HG02943 (cell line): ENCODE measurements around the gene DCDC2B.
"Not testable (repeated sequence)": the region's sequence is repeated elsewhere in the genome, so short reads cannot be mapped to it uniquely, and the experiment has no call there.

Source experiments
- ATAC-seq: cut with Tn5 transposase; IDR thresholded peaks from one replicate; pipeline ENCODE4 v1.9.1; 2021; ENCODE audit warnings: mild to moderate bottlenecking, low read depth, moderate library complexity; ENCODE audit not compliant: unreplicated experiment

The DCDC2B gene

GRCh38 chr1:32208891-32209328, at the start of gene DCDC2B:
DCDC2B (plus strand) TSS chr1:32209089; CDS start chr1:32209094, 5 bp downstream.
- no peak for ATAC-seq

GRCh38 chr1:32159189-32159588, 49.7 kb upstream of the DCDC2B start:
- ATAC-seq = no peak

GRCh38 chr1:32163405-32163804, 45.5 kb upstream of the DCDC2B start:
- no peak for ATAC-seq

GRCh38 chr1:32165633-32166032, 43.3 kb upstream of the DCDC2B start:
- not testable (repeated sequence) for ATAC-seq

GRCh38 chr1:32170991-32171390, 37.9 kb upstream of the DCDC2B start:
- ATAC-seq = no peak

GRCh38 chr1:32172621-32173245, 36.2 kb upstream of the DCDC2B start:
- no peak for ATAC-seq

- no peak for ATAC-seq
Measured at GRCh38 chr1:32178380-32179192, 30.3 kb upstream of the DCDC2B start.

GRCh38 chr1:32179193-32179442, 29.8 kb upstream of the DCDC2B start:
- no peak for ATAC-seq

GRCh38 chr1:32179443-32180185, 29.3 kb upstream of the DCDC2B start, which contains the start of gene TXLNA:
TXLNA (plus strand) TSS chr1:32179675; CDS start chr1:32180346, 671 bp downstream.
- ATAC-seq = peak; percentile 75

- no peak for ATAC-seq
Measured at GRCh38 chr1:32180186-32181060, 28.5 kb upstream of the DCDC2B start.

- ATAC-seq = no peak
Measured at GRCh38 chr1:32181065-32181464, 27.8 kb upstream of the DCDC2B start.

- no peak for ATAC-seq
Measured at GRCh38 chr1:32181563-32181962, 27.3 kb upstream of the DCDC2B start.

GRCh38 chr1:32182060-32182459, 26.8 kb upstream of the DCDC2B start:
- no peak for ATAC-seq

GRCh38 chr1:32184650-32185049, 24.2 kb upstream of the DCDC2B start:
- no peak for ATAC-seq

GRCh38 chr1:32186077-32186476, 22.8 kb upstream of the DCDC2B start:
- no peak for ATAC-seq

- ATAC-seq = no peak
Measured at GRCh38 chr1:32186491-32186890, 22.4 kb upstream of the DCDC2B start.

GRCh38 chr1:32187850-32188249, 21.0 kb upstream of the DCDC2B start:
- no peak for ATAC-seq

GRCh38 chr1:32192220-32192948, 16.5 kb upstream of the DCDC2B start:
- ATAC-seq = no peak

GRCh38 chr1:32194984-32195383, 13.9 kb upstream of the DCDC2B start:
- no peak for ATAC-seq

- ATAC-seq = no peak
Measured at GRCh38 chr1:32195531-32195930, 13.4 kb upstream of the DCDC2B start.
